Smooth muscle cell (in vitro differentiated cells): ENCODE results near the gene CSF1R. TPM values are rescaled to one million over a fixed set of nuclear protein-coding genes. Genes with fewer than 3 reads are reported as not detected.

ENCODE experiments used
- polyA plus RNA-seq: library from polyadenylated mRNA; unstranded; fragments of >200 nt; fragmentation: Nextera tagmentation; extraction: Ambion mirVana; gene quantifications from 2 replicates; pipeline ENCODE4 v1.2.1, GENCODE V29; 2016
- small RNA-seq: library from RNA; depleted of rRNA; stranded (forward); fragments of <200 nt; gene quantifications from one replicate; pipeline ENCODE3, GENCODE V24; 2014
- total RNA-seq: library from RNA; depleted of rRNA; stranded (reverse); fragments of >200 nt; gene quantifications from 2 replicates; pipeline ENCODE4 v1.2.3, GENCODE V29; 2014

CSF1R gene
- total and polyA plus RNA-seq, 2 experiments from 2014 or later: 2.2 to 3.9 TPM

Small RNA genes within 50 kb of the gene (small RNA-seq; reads per million reads assigned to genes)
- not detected for gene RF00019

Other genes starting within 250 kb of the CSF1R start
- gene PDE6A, start 141.8 kb downstream of the CSF1R start, total RNA-seq: not detected in 2 replicates
- 0.05 TPM in 1 of 2 replicates, not detected in the other for gene PDE6A, start 141.8 kb downstream of the CSF1R start, polyA plus RNA-seq
- gene SLC26A2, start 125.8 kb downstream of the CSF1R start, total RNA-seq: 16.0 and 17.6 TPM in 2 replicates
- gene SLC26A2, start 125.8 kb downstream of the CSF1R start, polyA plus RNA-seq: 5.1 and 5.2 TPM in 2 replicates
- gene TIGD6, start 85.9 kb downstream of the CSF1R start, total RNA-seq: 3.6 and 8.4 TPM in 2 replicates
- 2.5 and 5.1 TPM in 2 replicates for gene TIGD6, start 85.9 kb downstream of the CSF1R start, polyA plus RNA-seq
- 41.2 and 41.8 TPM in 2 replicates for gene HMGXB3, start 85.8 kb downstream of the CSF1R start, total RNA-seq
- gene HMGXB3, start 85.8 kb downstream of the CSF1R start, polyA plus RNA-seq: 31.4 and 31.7 TPM in 2 replicates
- gene PDGFRB, start 69.3 kb upstream of the CSF1R start, total RNA-seq: 362 and 370 TPM in 2 replicates
- gene PDGFRB, start 69.3 kb upstream of the CSF1R start, polyA plus RNA-seq: 390 and 522 TPM in 2 replicates
- 1.4 and 3.9 TPM in 2 replicates for gene CDX1, start 80.2 kb upstream of the CSF1R start, total RNA-seq
- 5.0 and 8.5 TPM in 2 replicates for gene CDX1, start 80.2 kb upstream of the CSF1R start, polyA plus RNA-seq
- gene SLC6A7, start 103.5 kb upstream of the CSF1R start, total RNA-seq: not detected in 2 replicates
- gene SLC6A7, start 103.5 kb upstream of the CSF1R start, polyA plus RNA-seq: 0.10 TPM in 1 of 2 replicates, not detected in the other
- gene CAMK2A, start 203.2 kb upstream of the CSF1R start, total RNA-seq: 1.6 and 2.2 TPM in 2 replicates
- gene CAMK2A, start 203.2 kb upstream of the CSF1R start, polyA plus RNA-seq: 0.83 and 1.1 TPM in 2 replicates
- gene ARSI, start 216.4 kb upstream of the CSF1R start, total RNA-seq: 68.9 and 72.8 TPM in 2 replicates
- gene ARSI, start 216.4 kb upstream of the CSF1R start, polyA plus RNA-seq: 55.9 and 87.6 TPM in 2 replicates